ENCODE results near the gene AMELX.

The AMELX gene

GRCh38 chrX:11311706-11312105 is 18.5 kb downstream of the AMELX start:
- DNase-seq = no peak

- no peak for DNase-seq
Observed at GRCh38 chrX:11319806-11320520, 26.8 kb downstream of the AMELX start.

- peak; percentile 48 for DNase-seq
Observed at GRCh38 chrX:11321986-11322385, 28.8 kb downstream of the AMELX start.

GRCh38 chrX:11328134-11328533 is 34.9 kb downstream of the AMELX start:
- DNase-seq = no peak

DNA sequence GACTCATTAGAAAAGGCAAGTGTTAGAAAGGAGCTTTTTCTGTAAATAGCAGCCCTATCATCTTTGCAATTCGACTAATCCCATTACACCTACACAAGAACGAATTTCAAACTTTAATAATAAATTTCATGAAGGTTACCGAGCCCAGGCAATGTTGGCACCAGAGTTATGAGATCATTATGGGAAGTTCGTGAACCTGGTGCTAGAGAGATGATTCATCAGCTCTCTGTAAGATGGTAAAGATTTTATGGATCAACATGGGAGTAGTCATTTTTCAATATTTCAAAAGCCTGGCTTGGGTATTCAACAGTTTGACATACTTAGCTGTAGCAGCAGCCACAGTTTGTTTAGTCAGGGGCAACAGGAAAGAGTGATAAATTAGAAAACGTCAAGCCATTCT is 35.8 kb downstream of the AMELX start:
- DNase-seq = no peak

GRCh38 chrX:11331788-11332187 is 38.6 kb downstream of the AMELX start:
- DNase-seq = no peak

DNA sequence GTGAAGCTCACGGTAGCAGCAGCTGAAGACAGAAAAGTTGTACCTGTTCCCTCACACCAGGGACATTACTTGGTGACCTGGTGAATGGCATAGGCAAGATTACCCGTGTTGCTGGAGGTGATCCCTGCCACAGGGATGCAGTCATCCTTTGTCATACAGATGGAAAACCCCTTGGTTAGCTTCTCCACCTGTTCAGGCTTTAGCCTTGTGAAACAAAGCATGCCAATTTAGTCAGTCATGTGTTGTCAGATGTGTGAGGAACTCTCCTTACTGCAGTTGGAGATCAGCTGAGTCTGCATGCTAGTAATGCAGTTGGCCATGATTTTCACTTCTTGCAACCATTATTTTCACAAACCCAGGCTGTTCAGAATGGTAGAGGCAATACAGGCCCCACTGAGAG is 41.0 kb downstream of the AMELX start:
- DNase-seq = no peak

- DNase-seq = no peak
Observed at GRCh38 chrX:11336201-11336600, 43.0 kb downstream of the AMELX start.

GRCh38 chrX:11337292-11338009 is 44.2 kb downstream of the AMELX start:
- DNase-seq = no peak

DNA sequence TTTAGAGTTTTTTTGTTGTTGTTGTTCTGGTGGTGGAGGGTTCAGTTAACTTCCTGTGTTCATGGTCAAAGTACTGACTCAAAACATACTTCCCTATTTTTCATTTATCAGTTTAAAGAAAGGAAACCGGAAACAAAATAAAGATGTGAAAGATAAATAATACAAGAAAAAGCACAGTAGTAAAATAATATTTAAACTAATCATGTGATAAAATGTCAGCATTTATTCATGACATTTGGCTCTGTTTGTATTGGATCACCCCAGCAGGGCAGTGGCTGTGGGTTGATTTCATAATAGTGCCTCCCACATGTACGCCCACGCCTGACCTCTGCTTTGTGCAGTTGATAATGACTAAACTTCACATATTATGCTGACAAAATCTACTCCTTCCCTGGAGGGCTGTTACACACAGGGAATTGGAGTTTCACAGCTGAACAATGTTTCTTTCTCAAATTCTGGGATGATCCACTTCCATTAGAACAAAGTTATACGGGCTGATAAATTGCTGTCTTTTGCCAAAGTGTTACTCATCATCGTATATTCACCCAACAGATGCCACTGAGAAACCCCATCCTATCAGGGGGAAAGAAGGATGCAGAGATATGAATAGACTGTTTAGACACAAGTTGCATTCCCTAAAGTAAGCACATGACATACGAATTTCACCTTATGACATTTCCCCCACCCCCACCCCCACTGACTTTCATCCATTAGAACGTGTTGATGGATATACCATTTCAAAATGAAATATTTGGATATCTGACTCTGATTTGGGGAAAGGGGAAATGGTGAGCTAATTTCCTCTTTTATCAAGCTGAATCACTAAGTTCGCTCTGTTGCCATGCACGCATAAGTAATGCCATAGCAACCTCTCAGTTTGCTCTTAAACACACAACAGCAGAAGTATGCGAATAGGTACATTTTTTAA is 48.3 kb downstream of the AMELX start:
- peak; percentile 78 for DNase-seq

DNA sequence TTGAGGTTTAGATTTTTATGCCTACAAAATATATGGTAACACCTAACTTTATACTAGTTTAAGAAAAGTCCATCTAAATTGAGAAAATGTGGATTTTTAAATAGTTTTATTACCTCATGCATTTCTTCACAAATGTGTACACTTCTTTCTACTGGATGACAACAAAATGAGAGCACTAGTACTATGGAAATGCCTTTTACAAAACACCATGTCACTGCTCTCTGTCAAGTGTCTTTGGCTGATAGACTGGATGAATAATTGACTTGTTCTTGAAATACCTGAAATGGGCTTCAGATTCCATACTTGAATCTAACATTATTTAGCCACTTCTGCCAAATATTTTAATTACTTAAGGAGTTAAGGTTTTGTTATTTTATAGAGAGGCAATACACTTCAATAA is 49.5 kb downstream of the AMELX start:
- no peak for DNase-seq

DNA sequence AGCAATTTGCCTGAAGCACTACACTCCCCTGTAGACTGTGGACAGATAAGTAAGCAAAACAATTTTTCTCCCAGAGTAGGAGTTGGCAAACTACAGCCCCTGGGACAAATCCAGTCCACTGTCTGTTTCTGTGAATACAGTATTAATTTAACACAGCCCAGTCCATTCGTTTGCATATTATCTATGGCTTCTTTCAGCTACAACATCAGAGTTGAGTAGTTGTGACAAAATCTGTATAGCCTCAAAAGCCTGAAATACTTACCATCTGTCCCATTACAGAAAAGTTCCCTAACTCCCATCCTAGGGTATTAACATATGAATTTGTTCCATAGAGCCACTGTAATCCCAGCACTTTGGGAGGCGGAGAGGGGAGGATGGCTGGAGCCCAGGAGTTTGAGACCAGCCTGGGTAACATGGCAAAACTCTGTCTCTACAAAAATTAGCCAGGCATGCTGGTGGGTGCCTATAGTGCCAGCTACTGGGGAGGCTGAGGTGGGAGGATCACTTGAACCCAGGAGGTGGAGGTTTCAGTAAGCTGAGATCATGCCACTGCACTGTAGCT is 53.0 kb downstream of the AMELX start:
- DNase-seq = no peak

GRCh38 chrX:11347300-11347699 is 54.1 kb downstream of the AMELX start:
- DNase-seq = no peak

- no peak for DNase-seq
Observed at GRCh38 chrX:11349020-11349419, 55.8 kb downstream of the AMELX start.

GRCh38 chrX:11349661-11350337 is 56.6 kb downstream of the AMELX start:
- no peak for DNase-seq

All from hematopoietic multipotent progenitor cell treated with erythropoietin and hydrocortisone succinate and interleukin-3 and kit ligand, for 4 days (in vitro differentiated cells).